ENCODE measurements around the gene ZNF534. TPM values are rescaled to one million over a fixed set of nuclear protein-coding genes. Genes with fewer than 3 reads are reported as not detected.
"Not testable (repeated sequence)": the region's sequence is repeated elsewhere in the genome, so short reads cannot be mapped to it uniquely, and the experiment has no call there.

Gene ZNF534
- total RNA-seq, 1 donor from 2014 or later: not detected

DNA sequence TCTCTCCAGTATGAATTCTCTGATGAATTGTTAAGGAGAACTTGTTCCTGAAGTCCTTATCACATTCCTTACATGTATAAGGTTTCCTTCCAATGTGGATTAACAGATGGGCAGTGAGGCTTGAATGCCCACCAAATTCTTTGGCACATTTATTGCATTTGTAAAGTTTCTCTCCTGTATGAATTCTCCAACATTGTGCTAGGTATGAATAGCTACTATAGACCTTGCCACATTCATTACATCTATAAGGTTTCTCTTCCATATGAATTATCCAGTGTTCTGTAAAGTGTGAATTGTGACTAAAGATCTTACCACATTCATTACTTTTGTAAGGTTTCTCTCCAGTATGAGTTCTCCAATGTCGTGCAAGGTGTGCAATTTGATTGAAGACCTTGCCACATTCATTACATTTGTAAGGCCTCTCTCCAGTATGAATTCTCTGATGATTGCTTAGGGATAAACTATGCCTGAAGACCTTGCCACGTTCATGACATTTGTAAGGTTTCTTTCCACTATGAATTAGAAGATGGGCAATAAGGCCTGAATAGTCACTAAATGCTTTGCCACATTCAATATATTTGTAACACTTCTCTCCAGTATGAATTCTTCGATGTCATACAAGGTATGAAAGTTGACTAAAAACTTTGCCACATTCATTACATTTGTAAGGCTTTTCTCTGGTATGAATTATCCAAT lies 44.9 kb downstream of the ZNF534 start:
- Histone ChIP-seq H3K9me3 (ENCODE audit: insufficient read depth, low read depth, low read length) (peaks cover 66% of the 10 kb centered on the region), H3K79me2 (ENCODE audit: insufficient read depth, low read length) (no peaks in the 10 kb centered on the region), H3K4me2 (ENCODE audit: low read length) (no peak overlapping the region), H3K36me3 (ENCODE audit: insufficient read depth, low read length) (no peaks in the 10 kb centered on the region), H2AFZ (ENCODE audit: low read depth, low read length) (no peak overlapping the region), H3K4me1 (ENCODE audit: insufficient read depth, low read length) (no peaks in the 10 kb centered on the region), H3K27me3 (ENCODE audit: insufficient read depth, low read length) (no peaks in the 10 kb centered on the region), H3K9ac (ENCODE audit: low read length) (no peak overlapping the region), H3K4me3 (ENCODE audit: insufficient read depth, low read depth, low read length) (no peak overlapping the region), H3K27ac (ENCODE audit: low read depth, low read length) (no peak overlapping the region), H4K20me1 (ENCODE audit: insufficient read depth, low read length) (no peaks in the 10 kb centered on the region)
- Mint-ChIP-seq H3K9me3 (ENCODE audit: unreplicated experiment) (peaks cover 62% of the 10 kb centered on the region), H3K4me3 (ENCODE audit: unreplicated experiment) (no peak overlapping the region), H3K27ac (ENCODE audit: unreplicated experiment) (no peak overlapping the region), H3K4me1 (ENCODE audit: low read depth, unreplicated experiment) (no peaks in the 10 kb centered on the region), H3K36me3 (ENCODE audit: low read depth, unreplicated experiment) (peaks cover 2% of the 10 kb centered on the region), H3K27me3 (ENCODE audit: low read depth, unreplicated experiment) (no peaks in the 10 kb centered on the region)
- FAIRE-seq (no peak), DNase-seq (ENCODE audit: low read depth) (no peak)
- no peak for TF ChIP-seq EZH2 (IDR thresholded peaks at IDR 0.05; ENCODE audit: insufficient read depth, low read length)
- TF ChIP-seq, protein P1, sequence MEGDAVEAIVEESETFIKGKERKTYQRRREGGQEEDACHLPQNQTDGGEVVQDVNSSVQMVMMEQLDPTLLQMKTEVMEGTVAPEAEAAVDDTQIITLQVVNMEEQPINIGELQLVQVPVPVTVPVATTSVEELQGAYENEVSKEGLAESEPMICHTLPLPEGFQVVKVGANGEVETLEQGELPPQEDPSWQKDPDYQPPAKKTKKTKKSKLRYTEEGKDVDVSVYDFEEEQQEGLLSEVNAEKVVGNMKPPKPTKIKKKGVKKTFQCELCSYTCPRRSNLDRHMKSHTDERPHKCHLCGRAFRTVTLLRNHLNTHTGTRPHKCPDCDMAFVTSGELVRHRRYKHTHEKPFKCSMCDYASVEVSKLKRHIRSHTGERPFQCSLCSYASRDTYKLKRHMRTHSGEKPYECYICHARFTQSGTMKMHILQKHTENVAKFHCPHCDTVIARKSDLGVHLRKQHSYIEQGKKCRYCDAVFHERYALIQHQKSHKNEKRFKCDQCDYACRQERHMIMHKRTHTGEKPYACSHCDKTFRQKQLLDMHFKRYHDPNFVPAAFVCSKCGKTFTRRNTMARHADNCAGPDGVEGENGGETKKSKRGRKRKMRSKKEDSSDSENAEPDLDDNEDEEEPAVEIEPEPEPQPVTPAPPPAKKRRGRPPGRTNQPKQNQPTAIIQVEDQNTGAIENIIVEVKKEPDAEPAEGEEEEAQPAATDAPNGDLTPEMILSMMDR (IDR thresholded peaks at IDR 0.05; ENCODE audit: insufficient read depth, low read depth, low read length): no peak

DNA sequence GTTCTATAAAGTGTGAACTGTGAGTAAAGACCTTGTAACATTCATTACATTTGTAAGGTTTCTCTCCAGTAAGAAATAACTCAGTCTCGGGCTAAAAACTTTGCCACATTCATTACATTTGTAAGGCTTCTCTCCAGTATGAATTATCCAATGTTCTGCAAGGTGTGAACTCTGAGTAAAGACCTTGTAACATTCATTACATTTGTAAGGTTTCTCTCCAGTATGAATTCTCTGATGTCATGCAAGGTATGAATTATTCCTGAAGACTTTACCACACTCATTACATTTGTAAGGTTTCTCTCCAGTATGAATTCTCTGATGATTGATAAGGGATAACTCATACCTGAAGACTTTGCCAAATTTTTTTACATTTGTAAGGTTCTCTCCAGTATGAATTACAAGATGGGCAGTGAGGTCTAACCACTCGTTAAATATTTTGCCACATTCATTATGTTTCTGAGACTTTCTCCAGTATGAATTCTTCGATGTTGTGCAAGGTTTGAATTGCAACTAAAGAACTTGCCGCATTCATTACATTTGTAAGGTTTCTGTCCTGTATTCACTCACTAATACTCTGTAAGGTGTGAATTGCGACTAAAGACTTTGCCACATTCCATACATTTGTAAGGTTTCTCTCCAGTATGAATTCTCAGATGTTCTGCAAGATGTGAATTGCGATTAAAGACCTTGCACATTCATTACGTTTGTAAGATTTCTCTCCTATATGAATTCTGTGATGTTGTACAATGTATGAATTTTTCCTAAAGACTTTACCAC lies 45.6 kb downstream of the ZNF534 start:
- no peak overlapping the region for H3K9ac ChIP-seq (ENCODE audit: low read length)
- Mint-ChIP-seq H3K27me3 (ENCODE audit: low read depth, unreplicated experiment) (no peaks in the 10 kb centered on the region), H3K4me3 (ENCODE audit: unreplicated experiment) (no peak overlapping the region), H3K27ac (ENCODE audit: unreplicated experiment) (no peak overlapping the region), H3K36me3 (ENCODE audit: low read depth, unreplicated experiment) (peaks cover 2% of the 10 kb centered on the region), H3K9me3 (ENCODE audit: unreplicated experiment) (peaks cover 62% of the 10 kb centered on the region), H3K4me1 (ENCODE audit: low read depth, unreplicated experiment) (no peaks in the 10 kb centered on the region)
- H3K9me3 ChIP-seq (ENCODE audit: insufficient read depth, low read depth, low read length): peaks cover 63% of the 10 kb centered on the region
- H4K20me1 ChIP-seq (ENCODE audit: insufficient read depth, low read length): no peaks in the 10 kb centered on the region
- H3K4me1 ChIP-seq (ENCODE audit: insufficient read depth, low read length): no peaks in the 10 kb centered on the region
- FAIRE-seq (no peak), DNase-seq (ENCODE audit: low read depth) (no peak)
- H3K36me3 ChIP-seq (ENCODE audit: insufficient read depth, low read length): no peaks in the 10 kb centered on the region
- H3K27ac ChIP-seq (ENCODE audit: low read depth, low read length): no peak overlapping the region
- no peak overlapping the region for H3K4me2 ChIP-seq (ENCODE audit: low read length)
- H2AFZ ChIP-seq (ENCODE audit: low read depth, low read length): no peak overlapping the region
- no peaks in the 10 kb centered on the region for H3K79me2 ChIP-seq (ENCODE audit: insufficient read depth, low read length)
- no peaks in the 10 kb centered on the region for H3K27me3 ChIP-seq (ENCODE audit: insufficient read depth, low read length)
- no peak overlapping the region for H3K4me3 ChIP-seq (ENCODE audit: insufficient read depth, low read depth, low read length)
- TF ChIP-seq EZH2 (IDR thresholded peaks at IDR 0.05; ENCODE audit: insufficient read depth, low read length): no peak
- TF ChIP-seq, protein P1 (IDR thresholded peaks at IDR 0.05; ENCODE audit: insufficient read depth, low read depth, low read length): no peak

DNA sequence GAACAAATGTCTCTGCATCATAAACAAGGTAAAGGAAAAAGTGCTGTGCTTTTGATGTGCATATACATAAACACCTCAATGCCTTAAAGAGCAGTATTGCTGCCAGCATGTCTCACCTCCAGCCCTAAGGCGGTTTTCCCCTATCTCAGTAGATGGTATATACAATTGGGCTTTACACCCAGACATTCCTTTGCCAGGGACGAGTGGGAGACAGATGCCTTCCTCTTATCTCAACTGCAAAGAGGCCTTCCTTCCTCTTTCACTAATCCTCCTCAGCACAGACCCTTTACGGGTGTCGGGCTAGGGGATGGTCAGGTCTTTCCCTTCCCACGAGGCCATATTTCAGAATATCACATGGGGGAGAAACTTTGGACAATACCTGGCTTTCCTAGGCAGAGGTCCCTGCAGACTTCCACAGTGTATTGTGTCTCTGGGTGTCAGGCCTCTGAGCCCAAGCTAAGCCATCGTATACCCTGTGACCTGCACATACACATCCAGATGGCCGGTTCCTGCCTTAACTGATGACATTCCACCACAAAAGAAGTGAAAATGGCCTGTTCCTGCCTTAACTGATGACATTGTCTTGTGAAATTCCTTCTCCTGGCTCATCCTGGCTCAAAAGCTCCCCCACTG lies 55.3 kb downstream of the ZNF534 start:
- not testable (repeated sequence) for H3K4me2 ChIP-seq (ENCODE audit: low read length); DNase-seq (ENCODE audit: low read depth); H3K4me3 Mint-ChIP-seq (ENCODE audit: unreplicated experiment); FAIRE-seq; H3K27me3 ChIP-seq (ENCODE audit: insufficient read depth, low read length); H3K4me1 ChIP-seq (ENCODE audit: insufficient read depth, low read length); H3K4me3 ChIP-seq (ENCODE audit: insufficient read depth, low read depth, low read length); H3K36me3 Mint-ChIP-seq (ENCODE audit: low read depth, unreplicated experiment); H2AFZ ChIP-seq (ENCODE audit: low read depth, low read length); H3K9ac ChIP-seq (ENCODE audit: low read length); H4K20me1 ChIP-seq (ENCODE audit: insufficient read depth, low read length); H3K79me2 ChIP-seq (ENCODE audit: insufficient read depth, low read length); H3K4me1 Mint-ChIP-seq (ENCODE audit: low read depth, unreplicated experiment); H3K36me3 ChIP-seq (ENCODE audit: insufficient read depth, low read length); H3K27ac Mint-ChIP-seq (ENCODE audit: unreplicated experiment); H3K27me3 Mint-ChIP-seq (ENCODE audit: low read depth, unreplicated experiment); H3K27ac ChIP-seq (ENCODE audit: low read depth, low read length)
- H3K9me3 ChIP-seq (ENCODE audit: insufficient read depth, low read depth, low read length): peaks cover 14% of the 10 kb centered on the region
- H3K9me3 Mint-ChIP-seq (ENCODE audit: unreplicated experiment): peaks cover 35% of the 10 kb centered on the region

DNA sequence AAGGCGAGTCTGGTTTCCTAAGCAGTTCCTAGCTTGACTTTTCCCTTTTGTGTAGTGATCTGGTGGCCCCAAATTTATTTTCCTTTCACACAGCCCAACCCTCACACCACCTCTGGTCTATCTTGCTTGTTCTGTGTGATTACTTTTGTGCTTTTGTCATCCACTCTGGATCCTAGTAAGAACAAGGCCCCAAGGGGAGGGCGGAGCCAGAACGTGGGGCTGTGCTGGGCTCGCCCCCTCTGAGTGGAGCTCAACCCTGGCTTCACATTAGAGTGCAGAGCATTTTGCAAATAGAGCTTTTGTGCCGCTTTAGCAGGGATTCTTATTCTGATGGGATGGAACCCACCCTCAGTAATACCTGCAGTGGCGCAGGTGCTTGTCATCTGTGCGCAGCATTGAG lies 56.1 kb downstream of the ZNF534 start:
- H3K9me3 ChIP-seq (ENCODE audit: insufficient read depth, low read depth, low read length): peaks cover 14% of the 10 kb centered on the region
- peaks cover 36% of the 10 kb centered on the region for H3K9me3 Mint-ChIP-seq (ENCODE audit: unreplicated experiment)
- not testable (repeated sequence) for H3K4me1 Mint-ChIP-seq (ENCODE audit: low read depth, unreplicated experiment); H4K20me1 ChIP-seq (ENCODE audit: insufficient read depth, low read length); H3K9ac ChIP-seq (ENCODE audit: low read length); H3K36me3 Mint-ChIP-seq (ENCODE audit: low read depth, unreplicated experiment); H3K27me3 ChIP-seq (ENCODE audit: insufficient read depth, low read length); H3K27ac Mint-ChIP-seq (ENCODE audit: unreplicated experiment); H3K4me3 Mint-ChIP-seq (ENCODE audit: unreplicated experiment); H3K4me1 ChIP-seq (ENCODE audit: insufficient read depth, low read length); H3K79me2 ChIP-seq (ENCODE audit: insufficient read depth, low read length); H2AFZ ChIP-seq (ENCODE audit: low read depth, low read length); H3K36me3 ChIP-seq (ENCODE audit: insufficient read depth, low read length); H3K27me3 Mint-ChIP-seq (ENCODE audit: low read depth, unreplicated experiment); H3K4me2 ChIP-seq (ENCODE audit: low read length); DNase-seq (ENCODE audit: low read depth); H3K27ac ChIP-seq (ENCODE audit: low read depth, low read length); FAIRE-seq; H3K4me3 ChIP-seq (ENCODE audit: insufficient read depth, low read depth, low read length)
